GM21390 (cell line): ENCODE results near the gene ZNF385A.

ENCODE experiments used
- ATAC-seq: cut with Tn5 transposase; IDR thresholded peaks from one replicate; pipeline ENCODE4 v1.9.1; 2021; ENCODE audit not compliant: unreplicated experiment

ZNF385A gene

GRCh38 chr12:54393743-54394142 is 9.2 kb upstream of the ZNF385A start:
- no peak for ATAC-seq

- ATAC-seq = no peak
Measured at GRCh38 chr12:54393207-54393609, 8.7 kb upstream of the ZNF385A start.

- ATAC-seq = no peak
Measured at GRCh38 chr12:54392485-54393206, 8.1 kb upstream of the ZNF385A start.

- ATAC-seq = peak; percentile 68
Measured at GRCh38 chr12:54390668-54391551, 6.4 kb upstream of the ZNF385A start.

- no peak for ATAC-seq
Measured at GRCh38 chr12:54390176-54390667, 5.7 kb upstream of the ZNF385A start.

GRCh38 chr12:54389607-54390175 is 5.2 kb upstream of the ZNF385A start:
- no peak for ATAC-seq

- ATAC-seq = no peak
Measured at GRCh38 chr12:54389134-54389508, 4.6 kb upstream of the ZNF385A start.

- no peak for ATAC-seq
Measured at GRCh38 chr12:54388237-54389133, 4.0 kb upstream of the ZNF385A start.

GRCh38 chr12:54387114-54387467 is 2.6 kb upstream of the ZNF385A start:
- no peak for ATAC-seq

GRCh38 chr12:54386403-54387113 is 2.0 kb upstream of the ZNF385A start:
- no peak for ATAC-seq

- ATAC-seq = no peak
Measured at GRCh38 chr12:54385251-54385914, 850 bp upstream of the ZNF385A start.

- no peak for ATAC-seq
Measured at GRCh38 chr12:54383041-54383609, 1.4 kb downstream of the ZNF385A start.

GRCh38 chr12:54381136-54381535 is 3.4 kb downstream of the ZNF385A start:
- ATAC-seq = no peak

- peak; percentile 81 for ATAC-seq
Measured at GRCh38 chr12:54379398-54380201, 4.9 kb downstream of the ZNF385A start.

- ATAC-seq = no peak
Measured at GRCh38 chr12:54378796-54379397, 5.6 kb downstream of the ZNF385A start.

GRCh38 chr12:54377797-54378515 is 6.6 kb downstream of the ZNF385A start:
- no peak for ATAC-seq

- no peak for ATAC-seq
Measured at GRCh38 chr12:54377007-54377406, 7.5 kb downstream of the ZNF385A start.
